ENCODE results near the gene RNU6-1.

RNU6-1 gene

GRCh38 chr15:67879440-67880129, 39.7 kb upstream of the RNU6-1 start:
- Histone ChIP-seq H3K4me1 (ENCODE audit: control insufficient read depth in 2 of 2, insufficient read depth in 2 of 2, low read length in 2 of 2) (peaks cover 0 to 5% of the 10 kb centered on the region in 2 donors), H3K27me3 (ENCODE audit: control insufficient read depth in 2 of 2, insufficient read depth in 2 of 2, low read length in 2 of 2) (no peaks in the 10 kb centered on the region), H3K9me3 (ENCODE audit: control insufficient read depth in 2 of 2, low read length in 2 of 2) (no peaks in the 10 kb centered on the region), H3K4me3 (ENCODE audit: low read length in 2 of 2) (no peak overlapping the region), H3K36me3 (ENCODE audit: control insufficient read depth in 2 of 2, insufficient read depth in 2 of 2, low read length in 2 of 2) (no peaks in the 10 kb centered on the region), H3K27ac (ENCODE audit: low read depth in 2 of 2, low read length in 2 of 2) (no peak overlapping the region), H3K9ac (ENCODE audit: low read depth in 1 of 2, low read length in 2 of 2) (no peak overlapping the region)

GRCh38 chr15:67878712-67879206, 38.9 kb upstream of the RNU6-1 start:
- Histone ChIP-seq H3K4me3 (ENCODE audit: low read length in 2 of 2) (no peak overlapping the region), H3K27me3 (ENCODE audit: control insufficient read depth in 2 of 2, insufficient read depth in 2 of 2, low read length in 2 of 2) (no peaks in the 10 kb centered on the region), H3K27ac (ENCODE audit: low read depth in 2 of 2, low read length in 2 of 2) (no peak overlapping the region), H3K36me3 (ENCODE audit: control insufficient read depth in 2 of 2, insufficient read depth in 2 of 2, low read length in 2 of 2) (no peaks in the 10 kb centered on the region), H3K9me3 (ENCODE audit: control insufficient read depth in 2 of 2, low read length in 2 of 2) (no peaks in the 10 kb centered on the region), H3K4me1 (ENCODE audit: control insufficient read depth in 2 of 2, insufficient read depth in 2 of 2, low read length in 2 of 2) (no peaks in the 10 kb centered on the region), H3K9ac (ENCODE audit: low read depth in 1 of 2, low read length in 2 of 2) (no peak overlapping the region)

GRCh38 chr15:67873777-67874176, 33.9 kb upstream of the RNU6-1 start:
- no peak overlapping the region for H3K27ac ChIP-seq (ENCODE audit: low read depth in 2 of 2, low read length in 2 of 2)
- no peaks in the 10 kb centered on the region for H3K9me3 ChIP-seq (ENCODE audit: control insufficient read depth in 2 of 2, low read length in 2 of 2)
- H3K36me3 ChIP-seq (ENCODE audit: control insufficient read depth in 2 of 2, insufficient read depth in 2 of 2, low read length in 2 of 2): no peaks in the 10 kb centered on the region
- no peak overlapping the region for H3K4me3 ChIP-seq (ENCODE audit: low read length in 2 of 2)
- no peak overlapping the region for H3K9ac ChIP-seq (ENCODE audit: low read depth in 1 of 2, low read length in 2 of 2)
- no peaks in the 10 kb centered on the region for H3K27me3 ChIP-seq (ENCODE audit: control insufficient read depth in 2 of 2, insufficient read depth in 2 of 2, low read length in 2 of 2)
- no peaks in the 10 kb centered on the region for H3K4me1 ChIP-seq (ENCODE audit: control insufficient read depth in 2 of 2, insufficient read depth in 2 of 2, low read length in 2 of 2)

- Histone ChIP-seq H3K9me3 (ENCODE audit: control insufficient read depth in 2 of 2, low read length in 2 of 2) (no peaks in the 10 kb centered on the region), H3K27ac (ENCODE audit: low read depth in 2 of 2, low read length in 2 of 2) (no peak overlapping the region), H3K36me3 (ENCODE audit: control insufficient read depth in 2 of 2, insufficient read depth in 2 of 2, low read length in 2 of 2) (no peaks in the 10 kb centered on the region), H3K4me1 (ENCODE audit: control insufficient read depth in 2 of 2, insufficient read depth in 2 of 2, low read length in 2 of 2) (no peaks in the 10 kb centered on the region), H3K4me3 (ENCODE audit: low read length in 2 of 2) (no peak overlapping the region), H3K27me3 (ENCODE audit: control insufficient read depth in 2 of 2, insufficient read depth in 2 of 2, low read length in 2 of 2) (no peaks in the 10 kb centered on the region), H3K9ac (ENCODE audit: low read depth in 1 of 2, low read length in 2 of 2) (no peak overlapping the region)
These were observed 31.1 kb upstream of the RNU6-1 start for GRCh38 chr15:67870868-67871408.

GRCh38 chr15:67869701-67870100, 29.9 kb upstream of the RNU6-1 start:
- H3K9me3 ChIP-seq (ENCODE audit: control insufficient read depth in 2 of 2, low read length in 2 of 2): no peaks in the 10 kb centered on the region
- no peak overlapping the region for H3K27ac ChIP-seq (ENCODE audit: low read depth in 2 of 2, low read length in 2 of 2)
- no peaks in the 10 kb centered on the region for H3K4me1 ChIP-seq (ENCODE audit: control insufficient read depth in 2 of 2, insufficient read depth in 2 of 2, low read length in 2 of 2)
- no peak overlapping the region for H3K9ac ChIP-seq (ENCODE audit: low read depth in 1 of 2, low read length in 2 of 2)
- no peak overlapping the region for H3K4me3 ChIP-seq (ENCODE audit: low read length in 2 of 2)
- H3K27me3 ChIP-seq (ENCODE audit: control insufficient read depth in 2 of 2, insufficient read depth in 2 of 2, low read length in 2 of 2): no peaks in the 10 kb centered on the region
- no peaks in the 10 kb centered on the region for H3K36me3 ChIP-seq (ENCODE audit: control insufficient read depth in 2 of 2, insufficient read depth in 2 of 2, low read length in 2 of 2)

GRCh38 chr15:67865766-67866165, 25.9 kb upstream of the RNU6-1 start:
- Histone ChIP-seq H3K9ac (ENCODE audit: low read depth in 1 of 2, low read length in 2 of 2) (no peak overlapping the region), H3K4me3 (ENCODE audit: low read length in 2 of 2) (no peak overlapping the region), H3K9me3 (ENCODE audit: control insufficient read depth in 2 of 2, low read length in 2 of 2) (no peaks in the 10 kb centered on the region), H3K27me3 (ENCODE audit: control insufficient read depth in 2 of 2, insufficient read depth in 2 of 2, low read length in 2 of 2) (no peaks in the 10 kb centered on the region), H3K4me1 (ENCODE audit: control insufficient read depth in 2 of 2, insufficient read depth in 2 of 2, low read length in 2 of 2) (peaks cover 8% of the 10 kb centered on the region in 2 donors), H3K36me3 (ENCODE audit: control insufficient read depth in 2 of 2, insufficient read depth in 2 of 2, low read length in 2 of 2) (no peaks in the 10 kb centered on the region), H3K27ac (ENCODE audit: low read depth in 2 of 2, low read length in 2 of 2) (no peak overlapping the region)

GRCh38 chr15:67865331-67865730, 25.5 kb upstream of the RNU6-1 start:
- H3K27ac ChIP-seq (ENCODE audit: low read depth in 2 of 2, low read length in 2 of 2): no peak overlapping the region
- no peaks in the 10 kb centered on the region for H3K27me3 ChIP-seq (ENCODE audit: control insufficient read depth in 2 of 2, insufficient read depth in 2 of 2, low read length in 2 of 2)
- H3K4me1 ChIP-seq (ENCODE audit: control insufficient read depth in 2 of 2, insufficient read depth in 2 of 2, low read length in 2 of 2): peaks cover 8% of the 10 kb centered on the region in 2 donors
- H3K4me3 ChIP-seq (ENCODE audit: low read length in 2 of 2): no peak overlapping the region
- no peaks in the 10 kb centered on the region for H3K9me3 ChIP-seq (ENCODE audit: control insufficient read depth in 2 of 2, low read length in 2 of 2)
- no peaks in the 10 kb centered on the region for H3K36me3 ChIP-seq (ENCODE audit: control insufficient read depth in 2 of 2, insufficient read depth in 2 of 2, low read length in 2 of 2)
- H3K9ac ChIP-seq (ENCODE audit: low read depth in 1 of 2, low read length in 2 of 2): no peak overlapping the region

- Histone ChIP-seq H3K27ac (ENCODE audit: low read depth in 2 of 2, low read length in 2 of 2) (no peak overlapping the region), H3K4me1 (ENCODE audit: control insufficient read depth in 2 of 2, insufficient read depth in 2 of 2, low read length in 2 of 2) (peaks cover 8% of the 10 kb centered on the region in 2 donors), H3K9ac (ENCODE audit: low read depth in 1 of 2, low read length in 2 of 2) (peak overlapping the region; percentile 41 to 55), H3K27me3 (ENCODE audit: control insufficient read depth in 2 of 2, insufficient read depth in 2 of 2, low read length in 2 of 2) (no peaks in the 10 kb centered on the region), H3K36me3 (ENCODE audit: control insufficient read depth in 2 of 2, insufficient read depth in 2 of 2, low read length in 2 of 2) (no peaks in the 10 kb centered on the region), H3K4me3 (ENCODE audit: low read length in 2 of 2) (peak overlapping the region; percentile 68 to 73), H3K9me3 (ENCODE audit: control insufficient read depth in 2 of 2, low read length in 2 of 2) (no peaks in the 10 kb centered on the region)
These were observed 23.7 kb upstream of the RNU6-1 start for GRCh38 chr15:67863442-67863987.

GRCh38 chr15:67862750-67863441, 23.1 kb upstream of the RNU6-1 start:
- peak overlapping the region; percentile 22 to 73 for H3K4me3 ChIP-seq (ENCODE audit: low read length in 2 of 2)
- H3K27me3 ChIP-seq (ENCODE audit: control insufficient read depth in 2 of 2, insufficient read depth in 2 of 2, low read length in 2 of 2): no peaks in the 10 kb centered on the region
- H3K9me3 ChIP-seq (ENCODE audit: control insufficient read depth in 2 of 2, low read length in 2 of 2): no peaks in the 10 kb centered on the region
- peaks cover 8% of the 10 kb centered on the region in 2 donors for H3K4me1 ChIP-seq (ENCODE audit: control insufficient read depth in 2 of 2, insufficient read depth in 2 of 2, low read length in 2 of 2)
- H3K36me3 ChIP-seq (ENCODE audit: control insufficient read depth in 2 of 2, insufficient read depth in 2 of 2, low read length in 2 of 2): no peaks in the 10 kb centered on the region
- H3K27ac ChIP-seq (ENCODE audit: low read depth in 2 of 2, low read length in 2 of 2): no peak overlapping the region
- peak overlapping the region; percentile 41 to 55 for H3K9ac ChIP-seq (ENCODE audit: low read depth in 1 of 2, low read length in 2 of 2)

- H3K9me3 ChIP-seq (ENCODE audit: control insufficient read depth in 2 of 2, low read length in 2 of 2): no peaks in the 10 kb centered on the region
- no peak overlapping the region for H3K9ac ChIP-seq (ENCODE audit: low read depth in 1 of 2, low read length in 2 of 2)
- no peaks in the 10 kb centered on the region for H3K36me3 ChIP-seq (ENCODE audit: control insufficient read depth in 2 of 2, insufficient read depth in 2 of 2, low read length in 2 of 2)
- no peaks in the 10 kb centered on the region for H3K27me3 ChIP-seq (ENCODE audit: control insufficient read depth in 2 of 2, insufficient read depth in 2 of 2, low read length in 2 of 2)
- no peak overlapping the region for H3K4me3 ChIP-seq (ENCODE audit: low read length in 2 of 2)
- H3K27ac ChIP-seq (ENCODE audit: low read depth in 2 of 2, low read length in 2 of 2): no peak overlapping the region
- peaks cover 8% of the 10 kb centered on the region in 2 donors for H3K4me1 ChIP-seq (ENCODE audit: control insufficient read depth in 2 of 2, insufficient read depth in 2 of 2, low read length in 2 of 2)
These were observed 22.1 kb upstream of the RNU6-1 start for GRCh38 chr15:67861983-67862382.
